Effector CD4-positive, alpha-beta T cell (primary cell): Measurements from ENCODE around the gene TMEM250.

Source experiments
- DNase-seq: peaks from one replicate; pipeline ENCODE4 v3.0.0-alpha.2; 2020

Gene TMEM250

GRCh38 chr9:136081826-136082495, 36.7 kb downstream of the TMEM250 start:
- no peak for DNase-seq

DNA sequence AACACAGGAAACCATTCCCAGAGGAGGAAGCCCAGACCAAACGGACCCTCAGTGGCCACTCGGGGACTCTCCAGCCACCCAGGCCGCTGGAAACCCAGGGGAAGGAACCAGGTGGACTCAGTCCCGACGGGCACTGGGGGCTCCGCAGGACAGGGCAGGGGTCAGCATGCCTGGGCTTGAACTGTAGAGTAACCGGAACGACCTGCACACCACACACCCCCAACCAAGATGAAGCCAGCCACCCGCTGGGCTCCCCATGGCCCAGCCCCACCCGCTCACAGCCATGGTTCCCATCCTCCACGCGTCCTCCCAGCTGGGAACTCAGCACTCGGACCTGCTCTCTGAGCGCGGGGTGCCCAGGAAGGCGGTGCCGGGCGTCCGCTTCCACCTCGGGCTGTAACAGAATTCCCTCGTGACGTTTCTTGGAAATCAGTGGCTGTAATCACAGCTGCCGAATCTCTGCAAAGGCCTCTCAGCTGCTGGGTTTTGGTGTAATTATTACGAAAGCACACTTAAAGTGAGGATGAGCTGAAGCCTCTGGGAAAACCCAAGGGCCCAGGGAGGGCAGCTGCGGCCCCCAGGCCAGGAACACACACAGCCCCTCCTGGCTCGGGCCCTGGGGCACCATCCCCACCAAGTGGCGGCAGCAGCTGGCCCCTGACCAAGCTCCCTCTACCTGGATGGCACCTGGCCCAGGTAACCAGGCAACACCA, 37.4 kb downstream of the TMEM250 start:
- no peak for DNase-seq

DNA sequence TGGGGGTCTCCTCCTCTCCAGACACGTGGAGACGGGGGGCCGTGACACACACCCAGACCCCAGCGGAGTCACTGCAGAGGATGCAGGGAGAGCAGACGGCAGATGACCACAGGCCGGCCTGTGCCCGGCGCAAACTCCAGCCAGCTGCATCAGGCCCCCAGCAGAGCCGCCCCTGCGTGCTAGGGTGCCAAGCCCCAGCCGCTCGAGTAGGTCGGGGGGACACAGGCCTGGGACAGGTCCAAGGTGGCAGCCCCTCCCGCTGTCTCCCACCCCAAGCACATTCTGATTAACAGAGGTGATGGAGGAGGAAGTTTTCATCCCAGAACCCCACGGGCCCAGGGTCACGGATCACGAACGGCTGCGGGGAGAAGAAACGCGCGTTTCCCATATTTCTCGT, 38.0 kb downstream of the TMEM250 start:
- no peak for DNase-seq

DNA sequence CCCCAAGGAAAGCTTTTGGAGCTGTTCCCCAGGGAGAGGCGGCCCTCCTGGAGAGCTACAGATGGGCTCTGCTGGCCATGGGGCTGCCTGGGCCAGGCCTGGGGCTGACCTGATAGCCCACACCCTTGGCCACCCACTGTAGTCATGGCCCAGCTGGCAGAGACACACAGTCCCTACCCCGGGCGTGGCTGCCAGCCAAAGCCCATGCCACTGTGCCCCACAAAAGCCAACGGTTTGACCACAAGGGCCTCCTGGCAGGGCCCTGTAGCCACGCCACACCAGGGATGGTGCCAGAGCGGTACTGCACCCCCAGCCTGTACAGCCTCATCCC, 38.8 kb downstream of the TMEM250 start:
- no peak for DNase-seq

DNA sequence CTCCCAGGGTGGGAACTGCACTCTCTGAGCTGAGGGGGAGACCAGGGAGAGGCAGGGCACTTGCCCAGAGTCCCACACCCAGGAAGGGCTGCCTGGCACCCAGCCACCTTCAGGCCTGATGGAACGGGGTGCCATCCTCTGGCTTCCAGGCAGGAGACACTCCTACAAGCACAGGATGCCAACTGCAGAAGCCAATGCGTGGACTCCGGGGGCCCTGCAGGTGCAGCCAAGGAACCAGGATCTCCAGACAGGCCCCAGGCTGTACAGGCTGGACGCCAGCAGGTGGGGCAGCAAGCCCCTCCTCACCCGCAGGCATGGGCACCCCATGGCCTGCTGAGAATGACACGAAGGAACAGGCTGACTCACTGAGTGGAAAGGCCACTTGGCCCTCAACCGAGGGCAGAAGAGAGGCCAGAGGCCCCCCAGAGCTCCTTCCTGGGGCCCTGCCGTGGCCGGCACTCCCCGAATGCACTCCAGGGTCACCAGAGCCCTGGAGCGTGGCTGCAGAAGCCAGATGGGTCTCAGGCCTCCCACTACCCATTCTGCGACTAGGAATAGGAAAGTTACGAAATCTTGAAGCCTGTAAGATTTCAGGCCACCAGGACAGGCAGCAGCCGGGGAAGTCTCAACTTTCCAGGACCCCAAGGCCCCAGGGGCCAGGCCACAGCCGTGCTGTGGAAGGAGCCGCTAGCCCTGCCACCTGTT, 39.3 kb downstream of the TMEM250 start:
- DNase-seq, result no peak

- DNase-seq, result no peak
Observed at GRCh38 chr9:136078498-136079011, 40.1 kb downstream of the TMEM250 start.

DNA sequence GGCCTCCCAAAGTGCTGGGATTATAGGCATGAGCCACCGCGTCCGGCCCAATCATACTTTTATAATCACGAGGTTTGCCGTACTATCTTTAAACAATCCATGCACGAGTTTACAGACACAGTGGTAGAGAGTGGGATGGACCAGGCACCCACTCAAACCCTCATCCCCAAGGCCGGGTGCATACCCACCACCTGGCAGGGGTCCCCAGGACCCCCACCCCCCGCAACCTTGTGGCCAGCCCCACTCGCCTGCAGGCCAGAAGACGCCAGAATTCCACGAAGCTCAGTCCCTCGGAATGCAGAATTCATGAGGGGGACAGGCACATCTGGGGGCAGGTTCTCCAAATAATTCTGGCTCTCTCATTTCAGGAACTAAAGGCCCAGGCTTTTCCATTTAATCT, 40.7 kb downstream of the TMEM250 start:
- DNase-seq, result no peak

- DNase-seq, result no peak
Observed at GRCh38 chr9:136077491-136077890, 41.2 kb downstream of the TMEM250 start.

- DNase-seq, result no peak
Observed at GRCh38 chr9:136075881-136076678, 42.6 kb downstream of the TMEM250 start.

- no peak for DNase-seq
Observed at GRCh38 chr9:136075134-136075841, 43.4 kb downstream of the TMEM250 start.

DNA sequence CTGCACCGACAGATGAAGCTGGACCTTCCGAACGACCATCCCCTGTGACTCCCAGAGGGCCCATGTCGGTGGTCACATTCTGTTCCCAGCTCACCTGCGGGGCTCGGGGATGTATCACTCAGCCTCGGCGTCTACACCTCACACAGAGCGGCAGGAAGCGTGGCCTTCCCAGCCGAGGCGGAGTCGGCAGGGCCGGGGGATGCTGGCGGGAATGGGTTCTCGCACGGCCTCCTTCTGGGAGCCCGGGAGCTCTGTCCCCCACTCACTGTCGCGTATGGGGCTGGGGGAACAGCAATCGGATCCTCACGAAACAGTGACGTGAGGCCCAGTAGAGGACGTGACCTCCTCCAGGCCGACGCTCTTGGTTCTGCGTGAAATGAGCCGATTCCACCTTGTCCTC, 44.0 kb downstream of the TMEM250 start:
- no peak for DNase-seq
